ENCODE data around the gene CDH6. TPM values are rescaled to one million over a fixed set of nuclear protein-coding genes. Genes with fewer than 3 reads are reported as not detected.
"Not testable (repeated sequence)": the region's sequence is repeated elsewhere in the genome, so short reads cannot be mapped to it uniquely, and the experiment has no call there.

The CDH6 gene
- total and polyA plus RNA-seq, 10 of the 15 experiments (the other 5 are each of a cell fraction or from before 2014, with no cell fraction given), result 0.01 TPM; not detected in 9

DNA sequence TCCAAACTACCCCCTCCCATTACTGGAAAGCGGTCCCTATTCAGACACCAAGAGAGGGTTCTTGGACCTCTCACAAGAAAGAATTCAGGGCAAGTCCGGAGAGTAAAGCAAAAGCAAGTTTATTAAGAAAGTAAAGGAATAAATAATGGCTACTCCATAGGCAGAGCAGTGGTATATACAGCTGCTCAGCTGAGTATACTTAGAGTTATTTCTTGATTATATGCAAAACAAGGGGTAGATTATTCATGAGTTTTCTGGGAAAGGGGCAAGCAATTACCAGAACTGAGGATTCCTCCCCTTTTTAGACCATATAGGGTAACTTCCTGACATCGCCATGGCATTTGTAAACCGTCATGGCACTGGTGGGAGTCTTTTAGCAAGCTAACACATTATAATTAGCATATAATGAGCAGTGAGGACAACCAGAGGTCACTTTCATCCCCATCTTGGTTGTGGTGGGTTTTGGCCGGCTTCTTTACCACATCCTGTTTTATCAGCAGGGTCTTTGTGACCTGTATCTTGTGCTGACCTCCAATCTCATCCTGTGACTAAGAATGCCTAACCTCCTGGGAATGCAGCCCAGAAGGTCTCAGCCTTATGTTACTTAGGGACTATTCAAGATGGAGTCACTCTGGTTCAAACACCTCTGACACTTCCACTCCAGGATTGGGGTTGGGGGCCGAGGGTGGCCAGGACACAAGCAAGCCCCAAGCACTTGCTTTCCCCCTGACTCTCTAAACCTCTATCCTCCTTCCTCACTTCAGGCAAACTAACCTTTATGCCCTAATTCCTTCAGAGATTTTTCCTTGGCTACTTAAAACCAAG, 168.4 kb downstream of the CDH6 start:
- H3K9ac ChIP-seq (ENCODE audit: control insufficient read depth, insufficient read depth, low read length); DNase-seq (ENCODE audit: low read depth, low spot score); H3K79me2 ChIP-seq (ENCODE audit: control insufficient read depth, insufficient read depth, low read length); H3K9me3 ChIP-seq (replicated peaks; ENCODE audit: control insufficient read depth, insufficient read depth, low read length); H4K20me1 ChIP-seq (ENCODE audit: control insufficient read depth, insufficient read depth); H2AFZ ChIP-seq (ENCODE audit: control insufficient read depth, low read depth, low read length); BruUV-seq (replicated peaks); ATAC-seq; H3K27ac ChIP-seq (ENCODE audit: control insufficient read depth, insufficient read depth); H3K4me3 ChIP-seq; POLR2A ChIA-PET; FAIRE-seq; H3K4me2 ChIP-seq (ENCODE audit: control insufficient read depth, insufficient read depth); RAD21 ChIA-PET (ENCODE audit: unreplicated experiment); H3K36me3 ChIP-seq (ENCODE audit: control insufficient read depth in 2 of 2, insufficient read depth in 2 of 2, low read length in 1 of 2); H3K27me3 ChIP-seq (replicated peaks in 1 of 2; ENCODE audit: control insufficient read depth in 2 of 2, insufficient read depth in 2 of 2, low read length in 1 of 2); H3K4me1 ChIP-seq (ENCODE audit: control insufficient read depth, insufficient read depth, low read length); in situ Hi-C loops (cut with MboI); intact Hi-C loops (cut with micrococcal nuclease; ENCODE audit: unreplicated experiment): not testable (repeated sequence)
- TF ChIP-seq ZBTB4 (CRISPR knock-in tag; IDR thresholded peaks at IDR 0.05) (peak; percentile 62; the same call in 1 of the 2 replicates), ZNF687 (IDR thresholded peaks at IDR 0.05) (peak; percentile 42; the same call in 1 of the 2 replicates)
- TF ChIP-seq, protein P1, sequence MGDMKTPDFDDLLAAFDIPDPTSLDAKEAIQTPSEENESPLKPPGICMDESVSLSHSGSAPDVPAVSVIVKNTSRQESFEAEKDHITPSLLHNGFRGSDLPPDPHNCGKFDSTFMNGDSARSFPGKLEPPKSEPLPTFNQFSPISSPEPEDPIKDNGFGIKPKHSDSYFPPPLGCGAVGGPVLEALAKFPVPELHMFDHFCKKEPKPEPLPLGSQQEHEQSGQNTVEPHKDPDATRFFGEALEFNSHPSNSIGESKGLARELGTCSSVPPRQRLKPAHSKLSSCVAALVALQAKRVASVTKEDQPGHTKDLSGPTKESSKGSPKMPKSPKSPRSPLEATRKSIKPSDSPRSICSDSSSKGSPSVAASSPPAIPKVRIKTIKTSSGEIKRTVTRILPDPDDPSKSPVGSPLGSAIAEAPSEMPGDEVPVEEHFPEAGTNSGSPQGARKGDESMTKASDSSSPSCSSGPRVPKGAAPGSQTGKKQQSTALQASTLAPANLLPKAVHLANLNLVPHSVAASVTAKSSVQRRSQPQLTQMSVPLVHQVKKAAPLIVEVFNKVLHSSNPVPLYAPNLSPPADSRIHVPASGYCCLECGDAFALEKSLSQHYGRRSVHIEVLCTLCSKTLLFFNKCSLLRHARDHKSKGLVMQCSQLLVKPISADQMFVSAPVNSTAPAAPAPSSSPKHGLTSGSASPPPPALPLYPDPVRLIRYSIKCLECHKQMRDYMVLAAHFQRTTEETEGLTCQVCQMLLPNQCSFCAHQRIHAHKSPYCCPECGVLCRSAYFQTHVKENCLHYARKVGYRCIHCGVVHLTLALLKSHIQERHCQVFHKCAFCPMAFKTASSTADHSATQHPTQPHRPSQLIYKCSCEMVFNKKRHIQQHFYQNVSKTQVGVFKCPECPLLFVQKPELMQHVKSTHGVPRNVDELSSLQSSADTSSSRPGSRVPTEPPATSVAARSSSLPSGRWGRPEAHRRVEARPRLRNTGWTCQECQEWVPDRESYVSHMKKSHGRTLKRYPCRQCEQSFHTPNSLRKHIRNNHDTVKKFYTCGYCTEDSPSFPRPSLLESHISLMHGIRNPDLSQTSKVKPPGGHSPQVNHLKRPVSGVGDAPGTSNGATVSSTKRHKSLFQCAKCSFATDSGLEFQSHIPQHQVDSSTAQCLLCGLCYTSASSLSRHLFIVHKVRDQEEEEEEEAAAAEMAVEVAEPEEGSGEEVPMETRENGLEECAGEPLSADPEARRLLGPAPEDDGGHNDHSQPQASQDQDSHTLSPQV (IDR thresholded peaks at IDR 0.05), result 0 out of 2 replicates have a peak, but pooled peaks have one; percentile 20
- CTCF ChIA-PET, result interaction anchor here (0.6 kb wide), 1 partner anchor 627 kb away, joined by 3 read pairs; no protein-coding TSS in a partner anchor
- SMC1A ChIA-PET (ENCODE audit: uncharacterized antibody, unreplicated experiment), result interaction anchor here (0.6 kb wide), 1 partner anchor 303 kb away, joined by 3 read pairs; no protein-coding TSS in a partner anchor
- 9% methylated on average over 6 of the region's 6 CpGs for WGBS (ENCODE audit: insufficient coverage, insufficient replicate concordance, low lambda C conversion rate, missing lambda C conversion rate)
